Right lung (tissue), 5 donors: ENCODE measurements around the gene DGCR6L. TPM values are rescaled to one million over a fixed set of nuclear protein-coding genes. Genes with fewer than 3 reads are reported as not detected.
"Not testable (repeated sequence)": the region's sequence is repeated elsewhere in the genome, so short reads cannot be mapped to it uniquely, and the experiment has no call there.

ENCODE experiments used
- DNase-seq, 2 donors: peaks; one replicate each; pipeline ENCODE4 v3.0.0-alpha.2; 2013
- polyA plus RNA-seq, 5 donors: library from polyadenylated mRNA; unstranded; fragments of 120-200 nt; gene quantifications; one replicate each; pipeline versions ENCODE4 v1.2.1 to v1.2.3, GENCODE V29; 2013; ENCODE audit warnings: inconsistent platforms in 1 of 5, low replicate concordance in 1 of 5; ENCODE audit not compliant: insufficient read length in 5 of 5, insufficient read depth in 1 of 5

Gene DGCR6L
- polyA plus RNA-seq, 5 donors: 40.9 to 69.8 (median 50.9) TPM

DNA sequence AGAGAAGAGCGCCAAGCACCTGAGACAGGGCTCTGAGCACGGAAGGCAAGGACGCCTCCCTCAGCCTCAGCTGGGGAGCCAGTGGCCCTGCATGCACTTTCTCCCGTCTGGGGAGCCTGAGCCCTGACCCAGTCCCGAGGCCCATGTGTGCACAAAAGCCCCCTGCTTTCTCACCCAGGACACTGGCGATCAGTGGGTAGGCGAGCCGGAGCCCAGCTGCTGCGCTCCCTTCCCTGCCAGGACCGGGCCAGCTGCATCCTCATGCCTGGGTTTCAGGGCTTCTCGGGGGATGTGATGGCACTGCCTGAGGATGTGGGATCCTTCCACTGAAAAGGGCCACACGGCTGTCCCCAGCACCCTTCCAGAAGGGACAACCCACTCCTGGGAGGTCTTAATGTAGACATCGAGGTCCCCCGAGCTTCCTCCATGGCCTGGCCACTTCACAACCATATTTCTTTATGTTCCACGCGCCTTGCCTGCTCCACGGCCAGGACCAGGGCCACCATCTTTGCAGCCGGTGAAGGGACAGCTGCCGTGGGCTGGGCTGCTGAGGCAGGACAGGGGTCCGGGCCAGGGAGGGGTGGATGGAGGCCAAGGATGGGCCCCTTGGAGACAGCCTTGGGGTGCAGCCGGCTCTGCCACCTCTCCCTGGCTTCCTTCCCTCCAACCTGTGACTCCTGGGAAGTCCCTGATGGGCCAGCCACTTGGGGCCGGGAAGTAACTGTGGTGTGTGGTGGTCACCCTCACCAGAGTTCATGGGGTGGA, 41.0 kb downstream of the DGCR6L start:
- not testable (repeated sequence) for DNase-seq

DNA sequence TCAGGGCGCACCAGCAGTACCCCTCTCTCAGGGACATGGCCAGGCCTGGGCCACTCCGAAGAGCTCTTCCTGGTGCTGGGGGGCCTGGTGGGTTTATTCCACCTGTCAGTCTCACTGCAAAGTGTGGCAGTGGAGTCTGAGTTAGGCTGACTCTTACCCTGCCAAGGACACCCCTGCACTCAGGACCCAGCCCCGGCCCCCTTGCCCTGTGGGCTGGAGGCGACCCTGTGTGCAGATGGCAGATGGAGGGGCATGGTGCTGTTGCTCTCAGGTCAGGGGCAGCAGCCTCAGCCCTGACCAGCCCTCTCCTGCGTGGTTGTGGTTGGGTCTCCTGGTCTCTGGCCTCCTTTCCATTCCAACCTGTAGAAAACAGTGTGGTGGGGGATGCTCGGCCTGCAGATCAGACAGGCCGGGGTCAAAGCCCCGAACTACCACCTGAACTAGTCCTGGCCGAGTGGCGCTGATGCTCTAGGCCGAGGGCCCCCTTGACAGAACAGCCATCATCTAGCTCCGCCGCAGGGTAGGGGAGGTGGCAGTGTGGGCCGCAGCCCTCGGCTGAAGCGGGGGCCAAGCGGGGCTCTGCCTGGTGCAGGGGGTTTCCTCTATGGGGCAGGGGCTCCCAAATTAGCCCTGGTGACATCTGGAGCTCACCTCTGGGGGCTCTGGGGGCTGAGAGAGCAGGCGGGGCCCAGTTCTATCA, 41.8 kb downstream of the DGCR6L start:
- not testable (repeated sequence) for DNase-seq

DNA sequence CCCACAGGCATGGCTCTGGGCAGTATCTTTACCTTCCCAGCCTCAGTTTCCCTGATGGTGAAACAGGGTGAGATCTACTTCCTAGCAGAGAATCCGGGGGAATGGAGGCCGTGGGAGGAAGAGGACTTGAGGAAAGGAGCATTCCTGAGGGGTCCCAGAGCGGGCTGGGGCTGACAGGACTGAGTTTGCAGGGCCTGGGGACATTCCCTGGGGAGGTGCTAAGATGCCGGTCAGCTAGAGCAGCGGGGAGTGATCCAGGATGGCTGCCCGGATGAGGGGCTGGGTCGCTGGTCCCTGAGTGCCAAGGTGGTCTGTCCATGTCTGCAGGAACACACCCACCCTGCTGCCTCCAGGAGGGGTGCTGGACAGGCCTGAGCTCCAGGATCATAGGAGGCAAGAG, 43.4 kb downstream of the DGCR6L start:
- no peak for DNase-seq

DNA sequence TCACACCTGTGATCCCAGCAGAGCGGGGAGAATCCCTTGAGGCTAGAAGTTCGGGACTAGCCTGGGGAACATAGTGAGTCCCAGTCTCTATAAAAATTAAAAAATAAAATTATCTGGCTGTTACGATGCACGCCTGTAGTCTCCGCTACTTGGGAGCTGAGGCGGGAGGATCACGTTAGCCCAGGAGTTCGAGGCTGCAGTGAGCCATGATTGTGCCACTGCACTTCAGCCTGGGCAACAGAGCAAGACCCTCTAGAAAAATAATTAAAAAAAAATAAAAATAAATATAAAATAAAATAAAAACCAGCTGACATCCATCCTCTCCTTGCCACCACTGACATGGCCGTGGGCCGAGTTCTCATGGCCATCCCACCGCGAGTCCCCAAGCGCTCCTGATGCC, 44.0 kb downstream of the DGCR6L start:
- DNase-seq: no peak

DNA sequence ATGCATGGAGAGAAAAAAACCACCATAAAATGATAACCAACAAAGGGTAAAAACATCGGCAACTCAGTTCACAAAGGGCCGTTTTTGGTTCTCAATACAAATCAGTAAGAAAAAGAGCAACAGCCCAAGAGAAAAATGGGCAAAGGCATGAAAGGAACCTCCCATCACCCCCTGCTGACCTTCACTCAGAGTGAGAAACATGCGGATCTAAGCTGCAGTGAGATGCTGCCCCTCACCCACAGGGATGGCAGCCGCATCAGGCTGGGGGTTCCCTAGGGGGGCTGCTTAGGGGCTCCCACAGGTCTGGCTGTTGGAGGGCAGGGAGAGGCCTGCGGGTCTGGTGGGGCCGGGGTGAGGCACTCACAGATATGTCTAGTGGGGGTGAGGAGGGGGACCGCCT, 44.5 kb downstream of the DGCR6L start:
- not testable (repeated sequence) for DNase-seq

DNA sequence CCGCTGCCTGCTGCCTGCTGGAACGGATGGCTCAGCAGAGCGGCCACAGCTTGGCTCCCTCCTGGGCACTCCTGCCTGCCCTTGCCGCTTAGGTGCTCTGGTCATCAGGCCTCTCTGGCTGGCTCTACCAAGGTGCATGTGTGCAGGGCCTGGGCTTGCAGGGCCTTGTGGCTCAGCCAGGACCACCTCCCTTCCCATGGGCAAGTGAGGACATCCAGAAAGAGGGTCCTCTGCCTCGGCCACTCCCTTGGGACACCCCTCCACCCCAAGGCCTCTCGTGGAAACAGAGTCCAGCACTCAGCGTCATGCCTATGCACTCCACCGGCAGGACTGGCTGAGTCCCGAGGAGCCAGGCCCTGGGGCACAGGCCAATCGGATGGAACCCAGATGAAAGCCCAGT, 45.5 kb downstream of the DGCR6L start:
- not testable (repeated sequence) for DNase-seq

DNA sequence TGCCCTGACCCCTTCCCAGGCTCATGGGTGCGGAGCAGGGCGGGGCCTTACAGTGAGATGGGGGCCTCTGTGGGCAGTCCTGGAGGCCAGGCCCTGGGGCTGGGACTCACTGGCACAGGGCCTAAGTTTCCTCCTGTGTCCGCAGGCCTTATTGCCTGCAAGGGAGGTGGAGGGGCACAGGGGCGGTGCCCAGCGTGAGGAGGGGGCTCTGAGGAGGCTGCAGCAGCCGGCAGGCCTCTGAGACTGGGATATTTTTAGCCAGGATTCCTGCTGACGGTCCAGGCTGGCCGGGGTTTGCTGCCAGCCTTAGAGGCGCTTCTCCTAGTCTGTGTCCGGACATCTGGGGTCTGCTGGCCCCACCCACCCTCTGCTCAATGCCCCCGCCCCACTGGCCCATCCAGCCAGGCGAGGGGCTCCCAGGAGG, 46.1 kb downstream of the DGCR6L start:
- DNase-seq: no peak

DNA sequence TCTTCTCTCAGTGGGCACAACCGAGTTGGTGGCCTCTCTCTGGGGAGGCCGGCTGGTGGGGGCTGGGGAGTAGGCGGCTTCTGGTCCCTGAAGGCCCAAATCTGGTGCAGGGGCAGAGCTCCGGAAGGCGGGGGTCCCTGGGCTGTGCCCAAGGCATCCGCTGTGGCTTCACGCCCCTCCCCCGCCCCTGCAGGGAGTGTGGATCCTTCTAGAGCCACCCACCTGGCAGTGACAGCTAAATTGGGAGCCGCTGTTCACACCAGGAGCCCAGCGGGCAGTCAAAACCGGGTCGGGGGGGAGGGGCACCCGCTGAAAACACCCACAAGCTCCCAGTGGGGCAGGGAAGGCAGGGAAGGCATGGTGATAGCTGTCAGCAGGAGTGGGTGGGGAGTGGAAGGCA, 47.2 kb downstream of the DGCR6L start:
- no peak for DNase-seq

DNA sequence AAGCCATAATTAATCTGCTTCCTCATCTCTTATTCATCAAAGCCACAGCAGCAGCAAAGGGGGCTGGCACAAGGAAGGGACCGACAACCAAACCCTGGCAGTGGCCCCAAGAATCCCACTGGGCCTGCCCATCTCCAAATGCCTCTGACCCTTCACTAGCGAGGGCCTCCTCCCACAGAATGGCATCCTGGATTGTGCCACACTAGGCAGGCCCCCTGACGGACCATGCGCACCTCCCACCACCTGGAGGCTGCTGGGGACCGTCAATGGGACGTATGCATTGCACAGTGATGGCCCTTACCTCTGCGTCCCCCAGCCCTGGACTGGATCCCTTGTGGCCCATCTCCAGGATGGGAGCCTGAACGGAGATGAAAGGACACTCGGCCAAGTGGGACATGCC, 47.7 kb downstream of the DGCR6L start:
- DNase-seq: no peak

DNA sequence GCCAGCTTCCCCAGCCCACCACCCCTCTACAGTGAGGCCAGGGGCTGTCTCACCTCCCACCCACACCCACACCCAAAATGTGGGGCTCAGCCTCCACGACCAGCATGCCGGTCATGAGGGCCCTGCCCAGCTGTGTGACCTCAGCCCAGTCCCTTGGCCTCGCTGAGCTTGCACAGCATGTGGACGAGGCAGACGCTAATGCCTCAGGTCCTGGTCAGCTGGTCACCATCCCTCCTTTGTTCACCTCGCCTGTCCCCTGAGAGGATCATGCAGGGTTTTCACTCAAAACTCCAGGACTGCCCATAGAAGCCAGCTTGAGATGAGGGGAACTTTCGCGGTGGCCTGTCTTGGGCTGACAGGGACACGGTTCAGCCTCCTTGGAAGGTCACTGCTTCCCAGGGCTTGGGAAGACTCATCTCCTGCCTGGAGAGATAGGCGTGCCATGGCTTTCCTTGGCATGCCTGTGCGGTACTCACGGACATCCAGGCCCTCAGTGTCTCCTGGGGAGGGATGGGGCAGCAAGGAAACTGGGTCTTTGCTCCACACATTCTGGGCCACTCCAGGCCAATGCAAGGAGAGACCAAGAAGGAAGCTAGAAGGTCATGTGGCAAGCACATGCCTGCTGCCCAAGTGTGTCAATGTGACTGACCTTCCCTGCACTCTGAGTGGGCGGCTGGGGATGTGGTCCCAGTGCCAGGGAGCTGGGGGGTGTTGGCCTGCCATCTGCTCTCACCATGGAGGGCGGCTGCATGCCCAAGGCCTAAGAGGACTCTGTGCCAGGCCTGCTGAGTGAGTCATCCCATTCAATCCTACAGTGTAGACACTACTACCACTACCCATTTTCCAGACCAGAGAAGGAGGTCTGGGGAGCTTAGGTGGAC, 48.5 kb downstream of the DGCR6L start:
- no peak for DNase-seq

DNA sequence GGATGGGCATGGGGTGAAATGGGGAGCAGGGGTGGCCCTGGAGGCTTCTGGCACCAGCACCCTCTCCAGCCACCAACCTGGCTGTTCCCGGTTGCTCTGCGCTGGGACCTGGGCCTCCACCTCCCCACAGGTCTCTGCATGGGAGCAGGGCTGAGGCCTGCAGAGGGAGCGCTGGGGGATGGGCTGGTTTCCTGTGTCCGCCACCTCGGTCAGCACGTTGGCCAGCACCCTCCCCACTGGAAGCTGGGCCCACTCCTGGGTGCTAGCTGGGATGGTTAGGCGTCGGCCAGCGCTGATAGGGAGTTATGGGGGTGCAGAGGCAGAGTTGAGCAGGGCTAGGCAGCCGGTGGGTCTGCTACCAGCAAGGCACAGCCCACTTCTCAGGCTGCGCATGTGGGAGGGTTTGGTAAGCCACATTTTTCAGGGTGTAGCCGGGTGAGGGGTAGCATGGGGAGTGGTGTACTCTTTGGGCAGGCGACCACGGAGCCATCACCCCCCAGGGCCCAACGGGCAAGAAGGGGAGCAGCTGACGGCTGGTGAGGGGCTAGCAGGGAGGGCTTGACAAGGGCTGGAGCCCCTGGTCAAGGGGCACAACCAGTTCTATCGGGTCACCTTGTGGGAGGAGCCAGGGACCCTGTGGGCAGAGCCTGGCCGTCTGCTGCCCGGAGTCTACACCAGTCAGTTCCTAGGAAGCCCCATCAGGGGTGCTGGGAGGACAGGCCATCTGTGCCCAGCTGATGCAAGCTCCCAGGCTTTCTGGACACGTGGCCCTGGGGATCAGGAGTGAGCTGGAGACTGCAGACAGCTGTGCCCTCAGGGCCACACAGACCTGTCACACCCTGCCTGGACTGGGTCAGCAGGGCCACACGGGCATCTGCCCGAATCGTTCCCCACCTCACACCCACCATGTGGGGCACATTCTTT, 49.4 kb downstream of the DGCR6L start:
- not testable (repeated sequence) for DNase-seq

DNA sequence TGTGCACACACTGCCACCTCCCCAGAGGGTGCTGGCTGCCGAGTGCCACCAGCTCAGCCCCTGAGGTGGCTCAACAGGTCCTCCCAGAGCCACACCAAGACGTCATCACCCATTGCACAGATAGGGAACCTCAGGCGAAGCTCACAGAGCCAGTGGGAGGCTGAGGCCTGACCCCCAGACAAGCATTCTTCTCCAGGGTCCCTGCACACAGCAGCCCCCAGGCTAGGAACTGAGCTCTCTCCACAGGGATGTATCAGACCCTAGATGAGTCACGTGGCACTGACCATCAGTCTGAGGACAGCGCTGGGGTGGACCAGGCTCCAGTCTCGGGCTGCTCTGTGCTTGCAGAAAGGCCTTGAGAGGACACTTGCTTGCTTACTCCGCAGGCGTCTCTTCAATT, 50.2 kb downstream of the DGCR6L start:
- not testable (repeated sequence) for DNase-seq

DNA sequence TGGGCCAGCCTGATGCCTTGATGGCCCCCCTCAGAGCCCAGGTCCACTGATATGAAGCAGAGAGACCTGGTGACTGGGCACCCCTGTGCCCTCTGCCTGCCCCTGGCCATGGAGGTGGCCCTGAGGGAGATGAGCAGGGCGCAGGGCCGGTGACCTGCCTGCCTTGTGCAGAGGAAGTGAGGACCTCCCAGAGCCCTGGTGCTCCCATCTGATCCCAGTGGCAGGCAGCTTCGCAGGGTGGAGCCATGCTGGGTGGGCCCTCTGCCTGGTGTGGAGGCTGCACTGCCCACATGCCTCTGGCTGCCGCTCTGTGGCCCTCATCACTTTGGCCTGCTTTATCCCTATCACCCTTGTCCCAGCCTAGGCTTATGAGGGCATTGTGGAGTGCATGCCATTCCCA, 50.7 kb downstream of the DGCR6L start:
- DNase-seq: not testable (repeated sequence)

DNA sequence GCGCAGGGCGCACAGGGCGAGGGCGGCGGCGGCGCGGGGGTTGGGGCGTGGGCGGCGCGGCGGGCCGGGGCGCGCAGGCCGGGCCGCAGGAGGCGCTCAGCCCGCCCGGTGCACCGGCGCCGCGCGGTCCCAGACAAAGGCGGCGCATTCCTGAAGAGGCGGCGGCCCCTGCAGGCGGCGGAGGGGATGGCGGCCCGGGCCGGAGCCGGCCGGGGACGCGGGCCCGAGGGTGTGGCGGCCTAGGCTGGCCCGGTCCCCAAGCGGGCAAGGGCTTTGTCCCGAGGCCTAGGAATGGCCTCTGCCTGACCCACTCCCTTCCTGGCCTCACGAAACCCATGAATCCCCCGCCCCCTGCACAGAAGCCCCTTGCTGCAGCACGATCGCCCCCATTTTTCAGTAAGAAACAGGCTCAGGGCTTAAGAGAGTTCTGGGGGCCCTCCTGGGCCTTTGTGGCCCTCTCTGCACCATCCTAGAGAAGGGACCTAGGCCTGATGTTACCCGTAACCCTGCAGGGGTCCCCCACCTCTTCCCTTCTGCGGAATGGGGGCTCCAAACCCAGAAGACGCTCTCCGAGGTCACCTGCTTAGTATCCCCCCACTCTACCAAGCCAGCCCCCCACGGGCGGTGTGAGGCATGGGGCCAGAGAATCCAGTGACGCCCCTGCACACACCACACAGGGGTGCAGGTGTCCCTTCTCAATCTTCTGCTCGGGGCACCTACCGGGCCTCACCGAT, 51.4 kb downstream of the DGCR6L start, which contains the start of gene RTN4R:
Gene RTN4R, minus strand, starts transcription at position 40 of the 734 bp plus-strand sequence. CDS start 226 bp downstream, outside the sequence.
- DNase-seq: peak in 1 of 2 donors; percentile 48

DNA sequence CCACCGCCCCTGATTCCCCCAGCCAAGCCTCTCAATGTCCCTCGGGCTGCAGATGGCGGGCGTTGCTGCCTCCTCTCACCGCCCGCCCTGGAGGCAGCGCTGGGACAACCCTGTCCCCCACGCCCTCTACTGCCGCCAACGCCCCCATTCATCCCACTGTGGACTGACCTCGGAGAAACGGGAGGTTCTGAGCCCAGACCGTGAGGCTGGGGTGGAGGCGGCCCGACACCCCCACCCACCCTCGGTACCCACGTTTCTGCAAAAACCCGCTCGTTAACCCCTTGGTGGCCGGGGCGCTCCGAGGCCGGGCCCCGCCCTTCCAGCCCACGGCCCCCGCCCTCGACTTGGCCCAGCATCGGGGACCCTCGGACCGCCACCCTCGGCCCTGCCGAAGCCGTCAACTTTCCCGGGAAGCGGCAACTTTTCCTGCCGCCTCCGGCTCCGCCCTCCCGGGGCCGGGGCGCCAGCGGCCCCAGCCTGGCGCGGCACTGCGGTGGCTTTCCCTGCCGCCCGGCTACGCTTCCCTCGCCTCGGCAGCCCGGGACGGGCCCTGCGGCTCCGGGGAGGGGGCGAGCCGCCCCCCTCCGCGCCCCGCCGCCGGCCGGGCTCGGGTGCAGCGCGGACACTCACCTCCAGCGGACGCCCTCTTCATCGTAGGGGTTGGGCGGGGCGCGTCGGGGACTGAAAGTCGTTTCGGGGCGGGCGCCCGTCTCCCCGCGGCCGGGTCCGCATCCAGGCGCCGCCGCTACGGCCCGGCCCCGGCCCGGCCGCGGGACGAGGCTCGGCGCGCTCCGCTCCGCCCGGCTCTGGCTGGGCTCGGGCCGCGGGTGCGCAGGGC, 52.2 kb downstream of the DGCR6L start:
- no peak for DNase-seq

DNA sequence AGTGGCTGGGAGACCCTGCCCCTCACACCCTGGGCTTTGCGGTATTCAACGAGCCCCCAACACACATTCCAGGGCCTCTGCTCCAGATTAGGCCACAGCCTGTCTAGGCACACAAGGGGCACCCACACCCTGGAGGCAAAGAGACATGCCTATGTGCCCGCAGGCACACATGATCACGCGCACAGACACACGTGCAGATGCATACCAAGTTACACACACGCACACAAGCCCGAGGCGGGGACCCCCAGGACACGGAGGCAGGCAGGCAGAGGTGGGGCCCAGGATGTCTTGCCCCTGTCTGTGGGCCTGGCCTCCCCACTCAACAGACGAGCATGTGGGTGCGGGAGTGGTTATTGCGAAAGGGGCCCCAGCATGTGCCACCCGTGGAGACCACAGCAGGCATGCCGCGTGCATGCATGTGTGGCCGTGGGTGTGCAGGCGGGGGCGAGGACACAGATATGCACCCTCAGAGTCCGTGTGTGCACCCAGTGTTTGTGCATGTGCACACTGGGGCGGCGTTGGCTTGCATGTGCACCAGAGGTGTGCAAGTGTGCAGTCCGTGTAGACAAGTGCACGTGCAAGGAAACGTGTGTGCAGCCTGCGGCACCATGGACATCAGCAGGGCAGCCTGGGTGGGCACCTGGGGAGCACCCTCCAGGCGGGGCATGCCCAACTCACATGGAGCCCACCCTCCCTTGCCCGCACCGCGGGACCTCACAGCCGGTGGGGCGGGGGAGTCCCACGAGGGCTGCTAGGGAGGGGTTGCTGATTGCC, 53.0 kb downstream of the DGCR6L start:
- not testable (repeated sequence) for DNase-seq

DNA sequence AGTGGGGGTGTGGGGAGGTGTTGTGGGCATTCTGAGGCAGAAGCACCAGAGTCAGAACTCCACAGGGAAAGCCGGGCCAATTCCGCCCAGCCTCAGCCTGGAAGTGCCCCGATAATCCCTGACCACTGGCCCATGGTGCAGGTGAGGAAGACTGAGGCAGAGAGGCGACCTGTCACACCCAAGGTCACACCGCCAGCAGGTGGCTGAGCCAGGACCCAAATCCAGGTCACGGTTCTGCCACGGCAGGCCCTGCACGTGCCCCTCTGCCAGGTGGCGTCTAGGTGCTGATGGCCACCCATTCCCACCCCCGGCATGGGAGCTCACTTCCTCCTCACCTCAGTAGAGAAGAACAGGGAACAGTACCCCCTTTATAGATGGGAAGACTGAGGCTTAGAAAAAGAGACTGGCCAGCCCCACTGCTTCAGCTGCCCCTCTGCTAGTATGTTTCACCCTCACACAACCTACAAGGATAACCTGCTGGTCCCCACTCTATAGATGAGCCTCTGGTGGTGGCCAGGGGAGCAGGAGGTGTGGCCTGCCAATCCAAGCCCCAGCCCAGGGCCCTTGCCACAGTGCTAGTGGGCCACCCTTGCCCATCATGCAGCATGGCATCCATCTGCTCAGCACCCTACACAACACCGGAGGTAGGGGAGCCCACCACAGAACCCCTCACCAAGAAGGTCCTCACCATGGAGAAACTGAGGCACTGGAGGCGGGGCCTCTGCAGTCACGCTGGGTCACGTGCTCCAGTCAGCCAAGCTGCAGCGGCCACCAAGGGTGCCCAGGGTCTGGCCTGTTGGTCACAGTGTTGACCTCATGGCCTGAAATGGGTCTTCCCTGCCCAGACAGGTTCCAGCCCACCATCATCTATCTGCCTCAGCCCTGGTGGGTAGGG, 53.8 kb downstream of the DGCR6L start:
- DNase-seq: not testable (repeated sequence)
